Activated T-helper 2 cell treated with anti-CD3 and anti-CD28 coated beads, Interferon-gamma antibody, Interleukin-2, Interleukin-4, amounts not matched to agents 10 μg/mL and 5 μg/mL and 100 μg/mL, durations not matched to agents 14 hours and 24 hours and 36 hours (primary cell): Measurements from ENCODE around the gene CLEC2A. TPM values are rescaled to one million over a fixed set of nuclear protein-coding genes. Genes with fewer than 3 reads are reported as not detected.
"Not testable (repeated sequence)": the region's sequence is repeated elsewhere in the genome, so short reads cannot be mapped to it uniquely, and the experiment has no call there.

ENCODE experiments used
- DNase-seq: peaks from one replicate; pipeline ENCODE4 v3.0.0; 2021; ENCODE audit warnings: low spot score
- H3K27ac Mint-ChIP-seq: one replicate; pipeline ENCODE4 v1.8.0; 2021; ENCODE audit warnings: mixed read lengths
- H3K27me3 Mint-ChIP-seq: one replicate; pipeline ENCODE4 v1.8.0; 2021; ENCODE audit warnings: low read depth, mixed read lengths
- H3K36me3 Mint-ChIP-seq: one replicate; pipeline ENCODE4 v1.8.0; 2021; ENCODE audit warnings: low read depth, mixed read lengths
- H3K4me1 Mint-ChIP-seq: one replicate; pipeline ENCODE4 v1.8.0; 2021; ENCODE audit warnings: low read depth, mixed read lengths
- H3K4me3 Mint-ChIP-seq: one replicate; pipeline ENCODE4 v1.8.0; 2021; ENCODE audit warnings: low read depth, mild to moderate bottlenecking, moderate library complexity, mixed read lengths
- H3K9me3 Mint-ChIP-seq: one replicate; pipeline ENCODE4 v1.8.0; 2021; ENCODE audit warnings: mixed read lengths
- intact Hi-C: fragments of 100-400 bp; cut with micrococcal nuclease; formaldehyde crosslinking; loops from one replicate; pipeline ENCODE4 v1.15.1; 2023
- total RNA-seq: library from RNA; stranded (reverse); gene quantifications from 2 replicates; pipeline ENCODE4 v1.2.3, GENCODE V29; 2022

CLEC2A gene
- total RNA-seq, 1 donor from 2014 or later = not detected

- no peak overlapping the region for H3K27ac Mint-ChIP-seq
- H3K4me3 Mint-ChIP-seq = no peak overlapping the region
- H3K36me3 Mint-ChIP-seq = peaks cover 11% of the 10 kb centered on the region
- DNase-seq = no peak
- H3K27me3 Mint-ChIP-seq = peaks cover 5% of the 10 kb centered on the region
- H3K4me1 Mint-ChIP-seq = peaks cover 14% of the 10 kb centered on the region
- peaks cover 51% of the 10 kb centered on the region for H3K9me3 Mint-ChIP-seq
- intact Hi-C loops = no loop called here
Measured at GRCh38 chr12:9902539-9903228, 29.5 kb downstream of the CLEC2A start.

- Mint-ChIP-seq H3K27me3 (peaks cover 7% of the 10 kb centered on the region), H3K36me3 (peaks cover 6% of the 10 kb centered on the region), H3K9me3 (peaks cover 41% of the 10 kb centered on the region), H3K27ac (no peak overlapping the region), H3K4me1 (peaks cover under 1% of the 10 kb centered on the region), H3K4me3 (no peak overlapping the region)
- intact Hi-C loops = no loop called here
- no peak for DNase-seq
Measured at GRCh38 chr12:9900930-9901329, 31.2 kb downstream of the CLEC2A start.

GRCh38 chr12:9899209-9899608, 33.0 kb downstream of the CLEC2A start:
- no peak for DNase-seq
- peaks cover 6% of the 10 kb centered on the region for H3K36me3 Mint-ChIP-seq
- peaks cover 14% of the 10 kb centered on the region for H3K27me3 Mint-ChIP-seq
- H3K4me1 Mint-ChIP-seq = no peaks in the 10 kb centered on the region
- peaks cover 29% of the 10 kb centered on the region for H3K9me3 Mint-ChIP-seq
- no peak overlapping the region for H3K27ac Mint-ChIP-seq
- no peak overlapping the region for H3K4me3 Mint-ChIP-seq
- intact Hi-C loops = no loop called here

- intact Hi-C loops = no loop called here
- Mint-ChIP-seq H3K27me3 (peaks cover 25% of the 10 kb centered on the region), H3K4me1 (peaks cover 3% of the 10 kb centered on the region), H3K36me3 (no peaks in the 10 kb centered on the region), H3K4me3 (no peak overlapping the region), H3K9me3 (peaks cover 13% of the 10 kb centered on the region), H3K27ac (no peak overlapping the region)
- DNase-seq = no peak
Measured at GRCh38 chr12:9897535-9897934, 34.6 kb downstream of the CLEC2A start.

GRCh38 chr12:9895215-9895971, 36.8 kb downstream of the CLEC2A start:
- Mint-ChIP-seq H3K27ac (no peak overlapping the region), H3K4me1 (peaks cover 3% of the 10 kb centered on the region), H3K27me3 (peaks cover 29% of the 10 kb centered on the region), H3K9me3 (no peaks in the 10 kb centered on the region), H3K4me3 (no peak overlapping the region), H3K36me3 (no peaks in the 10 kb centered on the region)
- no peak for DNase-seq
- intact Hi-C loops = no loop called here

GRCh38 chr12:9888665-9889273, 43.4 kb downstream of the CLEC2A start:
- DNase-seq = no peak
- H3K27ac Mint-ChIP-seq = no peak overlapping the region
- peaks cover 3% of the 10 kb centered on the region for H3K4me1 Mint-ChIP-seq
- H3K4me3 Mint-ChIP-seq = no peak overlapping the region
- H3K27me3 Mint-ChIP-seq = peaks cover 19% of the 10 kb centered on the region
- no peaks in the 10 kb centered on the region for H3K9me3 Mint-ChIP-seq
- intact Hi-C loops = no loop called here
- H3K36me3 Mint-ChIP-seq = no peaks in the 10 kb centered on the region

GRCh38 chr12:9883175-9883574, 49.0 kb downstream of the CLEC2A start:
- Mint-ChIP-seq H3K36me3 (no peaks in the 10 kb centered on the region), H3K9me3 (no peaks in the 10 kb centered on the region), H3K4me3 (no peak overlapping the region), H3K4me1 (peaks cover 16% of the 10 kb centered on the region), H3K27me3 (peaks cover 9% of the 10 kb centered on the region), H3K27ac (no peak overlapping the region)
- intact Hi-C loops = no loop called here
- no peak for DNase-seq

- intact Hi-C loops = no loop called here
- H3K36me3 Mint-ChIP-seq = no peaks in the 10 kb centered on the region
- no peaks in the 10 kb centered on the region for H3K9me3 Mint-ChIP-seq
- DNase-seq = no peak
- peaks cover 21% of the 10 kb centered on the region for H3K4me1 Mint-ChIP-seq
- H3K27ac Mint-ChIP-seq = no peak overlapping the region
- peaks cover 8% of the 10 kb centered on the region for H3K27me3 Mint-ChIP-seq
- H3K4me3 Mint-ChIP-seq = no peak overlapping the region
Measured at GRCh38 chr12:9881988-9882387, 50.2 kb downstream of the CLEC2A start.

GRCh38 chr12:9881246-9881645, 50.9 kb downstream of the CLEC2A start, which contains the start of gene KLRF2:
Gene KLRF2 (plus strand): TSS chr12:9881489. CDS start chr12:9881596, 107 bp downstream.
- no peak within 1 kb of the TSS for H3K27ac Mint-ChIP-seq
- no peaks in the 10 kb centered on the region for H3K9me3 Mint-ChIP-seq
- peaks cover 21% of the 10 kb centered on the region for H3K4me1 Mint-ChIP-seq

GRCh38 chr12:9880532-9881078, 51.6 kb downstream of the CLEC2A start:
- intact Hi-C loops = no loop called here
- Mint-ChIP-seq H3K4me1 (peaks cover 21% of the 10 kb centered on the region), H3K27me3 (peaks cover 5% of the 10 kb centered on the region), H3K27ac (no peak overlapping the region), H3K4me3 (no peak overlapping the region), H3K9me3 (no peaks in the 10 kb centered on the region), H3K36me3 (no peaks in the 10 kb centered on the region)
- no peak for DNase-seq

More at GRCh38 chr12:9881246-9881645, 50.9 kb downstream of the CLEC2A start, which contains the start of gene KLRF2:
- Mint-ChIP-seq H3K36me3 (no peaks in the 10 kb centered on the region), H3K27me3 (peaks cover 7% of the 10 kb centered on the region), H3K4me3 (no peak within 1 kb of the TSS)
- intact Hi-C loops = no loop called here
- DNase-seq = no peak

GRCh38 chr12:9876120-9876519, 56.0 kb downstream of the CLEC2A start:
- intact Hi-C loops, H3K9me3 Mint-ChIP-seq, DNase-seq, H3K4me3 Mint-ChIP-seq, H3K36me3 Mint-ChIP-seq, H3K27me3 Mint-ChIP-seq, H3K27ac Mint-ChIP-seq: not testable (repeated sequence)
- peaks cover 14% of the 10 kb centered on the region for H3K4me1 Mint-ChIP-seq

- Mint-ChIP-seq H3K27me3 (no peaks in the 10 kb centered on the region), H3K9me3 (no peaks in the 10 kb centered on the region), H3K27ac (no peak overlapping the region), H3K4me3 (no peak overlapping the region), H3K36me3 (no peaks in the 10 kb centered on the region), H3K4me1 (peaks cover 15% of the 10 kb centered on the region)
- no peak for DNase-seq
- intact Hi-C loops = no loop called here
Measured at GRCh38 chr12:9872742-9873141, 59.4 kb downstream of the CLEC2A start.

GRCh38 chr12:9872162-9872561, 60.0 kb downstream of the CLEC2A start:
- intact Hi-C loops = no loop called here
- H3K27me3 Mint-ChIP-seq = no peaks in the 10 kb centered on the region
- no peak overlapping the region for H3K27ac Mint-ChIP-seq
- DNase-seq = no peak
- no peaks in the 10 kb centered on the region for H3K36me3 Mint-ChIP-seq
- peaks cover 11% of the 10 kb centered on the region for H3K4me1 Mint-ChIP-seq
- H3K9me3 Mint-ChIP-seq = no peaks in the 10 kb centered on the region
- H3K4me3 Mint-ChIP-seq = no peak overlapping the region
